Head of caudate nucleus (tissue), 42 donors: ENCODE results near the gene PLEKHG4.

ENCODE experiments used
- DNase-seq, 42 donors: peaks; one replicate each; pipeline versions ENCODE4 v3.0.0 to v3.0.0-alpha.2; 2020 to 2021; ENCODE audit warnings: mixed read lengths in 7 of 42
- intact Hi-C: fragments of 100-400 bp; cut with DNase I; formaldehyde crosslinking; loops from one replicate; pipeline ENCODE4 v1.15.0; 2022

PLEKHG4 gene, protein sequence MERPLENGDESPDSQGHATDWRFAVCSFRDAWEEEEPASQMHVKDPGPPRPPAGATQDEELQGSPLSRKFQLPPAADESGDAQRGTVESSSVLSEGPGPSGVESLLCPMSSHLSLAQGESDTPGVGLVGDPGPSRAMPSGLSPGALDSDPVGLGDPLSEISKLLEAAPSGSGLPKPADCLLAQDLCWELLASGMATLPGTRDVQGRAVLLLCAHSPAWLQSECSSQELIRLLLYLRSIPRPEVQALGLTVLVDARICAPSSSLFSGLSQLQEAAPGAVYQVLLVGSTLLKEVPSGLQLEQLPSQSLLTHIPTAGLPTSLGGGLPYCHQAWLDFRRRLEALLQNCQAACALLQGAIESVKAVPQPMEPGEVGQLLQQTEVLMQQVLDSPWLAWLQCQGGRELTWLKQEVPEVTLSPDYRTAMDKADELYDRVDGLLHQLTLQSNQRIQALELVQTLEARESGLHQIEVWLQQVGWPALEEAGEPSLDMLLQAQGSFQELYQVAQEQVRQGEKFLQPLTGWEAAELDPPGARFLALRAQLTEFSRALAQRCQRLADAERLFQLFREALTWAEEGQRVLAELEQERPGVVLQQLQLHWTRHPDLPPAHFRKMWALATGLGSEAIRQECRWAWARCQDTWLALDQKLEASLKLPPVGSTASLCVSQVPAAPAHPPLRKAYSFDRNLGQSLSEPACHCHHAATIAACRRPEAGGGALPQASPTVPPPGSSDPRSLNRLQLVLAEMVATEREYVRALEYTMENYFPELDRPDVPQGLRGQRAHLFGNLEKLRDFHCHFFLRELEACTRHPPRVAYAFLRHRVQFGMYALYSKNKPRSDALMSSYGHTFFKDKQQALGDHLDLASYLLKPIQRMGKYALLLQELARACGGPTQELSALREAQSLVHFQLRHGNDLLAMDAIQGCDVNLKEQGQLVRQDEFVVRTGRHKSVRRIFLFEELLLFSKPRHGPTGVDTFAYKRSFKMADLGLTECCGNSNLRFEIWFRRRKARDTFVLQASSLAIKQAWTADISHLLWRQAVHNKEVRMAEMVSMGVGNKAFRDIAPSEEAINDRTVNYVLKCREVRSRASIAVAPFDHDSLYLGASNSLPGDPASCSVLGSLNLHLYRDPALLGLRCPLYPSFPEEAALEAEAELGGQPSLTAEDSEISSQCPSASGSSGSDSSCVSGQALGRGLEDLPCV

DNA sequence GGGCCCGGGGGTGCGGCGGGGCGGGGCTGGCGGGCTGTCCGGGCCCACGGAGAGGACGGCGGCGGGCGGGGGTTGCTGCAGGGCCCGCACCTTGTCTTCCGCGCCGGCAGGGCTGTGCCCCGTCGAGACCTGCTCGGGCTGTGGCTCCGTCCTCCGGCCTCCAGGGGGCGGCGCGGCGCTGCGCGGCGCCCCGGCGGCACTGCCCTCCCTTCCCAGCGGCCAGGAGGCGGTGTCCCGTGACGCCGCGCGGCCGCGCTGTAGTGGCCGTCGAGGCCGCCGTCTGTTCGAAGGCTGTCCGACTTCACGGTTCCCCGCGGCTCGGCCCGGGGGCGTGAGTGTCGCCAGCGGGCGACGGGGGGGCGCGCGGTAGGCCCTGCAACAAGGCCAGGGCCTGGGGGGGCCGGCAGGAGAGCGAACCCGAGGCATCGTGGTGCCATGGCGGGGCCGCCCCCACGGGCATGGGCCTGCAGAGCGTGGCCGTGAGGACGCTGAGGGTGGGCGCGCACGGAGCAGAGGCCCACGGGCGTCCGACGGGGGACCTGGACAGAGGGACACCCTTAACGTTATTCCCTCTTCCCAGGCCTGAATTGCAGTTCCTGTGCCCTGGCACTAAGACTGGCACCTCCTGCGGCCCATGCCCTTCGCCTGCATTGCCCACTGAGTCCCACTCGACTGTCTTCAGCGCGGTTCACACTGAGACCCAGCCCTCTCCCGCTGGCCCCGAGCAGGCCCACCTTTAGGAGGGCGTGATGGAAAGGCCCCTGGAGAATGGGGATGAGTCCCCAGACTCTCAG is at the start of gene PLEKHG4:
Gene PLEKHG4 (plus strand): TSS at position 237 of the 794 bp plus-strand sequence. CDS start 513 bp downstream, at position 750.
- intact Hi-C loops, result no loop called here
- DNase-seq, result peak in 38 of 42 donors; percentile 16 to 77 (median 50)

DNA sequence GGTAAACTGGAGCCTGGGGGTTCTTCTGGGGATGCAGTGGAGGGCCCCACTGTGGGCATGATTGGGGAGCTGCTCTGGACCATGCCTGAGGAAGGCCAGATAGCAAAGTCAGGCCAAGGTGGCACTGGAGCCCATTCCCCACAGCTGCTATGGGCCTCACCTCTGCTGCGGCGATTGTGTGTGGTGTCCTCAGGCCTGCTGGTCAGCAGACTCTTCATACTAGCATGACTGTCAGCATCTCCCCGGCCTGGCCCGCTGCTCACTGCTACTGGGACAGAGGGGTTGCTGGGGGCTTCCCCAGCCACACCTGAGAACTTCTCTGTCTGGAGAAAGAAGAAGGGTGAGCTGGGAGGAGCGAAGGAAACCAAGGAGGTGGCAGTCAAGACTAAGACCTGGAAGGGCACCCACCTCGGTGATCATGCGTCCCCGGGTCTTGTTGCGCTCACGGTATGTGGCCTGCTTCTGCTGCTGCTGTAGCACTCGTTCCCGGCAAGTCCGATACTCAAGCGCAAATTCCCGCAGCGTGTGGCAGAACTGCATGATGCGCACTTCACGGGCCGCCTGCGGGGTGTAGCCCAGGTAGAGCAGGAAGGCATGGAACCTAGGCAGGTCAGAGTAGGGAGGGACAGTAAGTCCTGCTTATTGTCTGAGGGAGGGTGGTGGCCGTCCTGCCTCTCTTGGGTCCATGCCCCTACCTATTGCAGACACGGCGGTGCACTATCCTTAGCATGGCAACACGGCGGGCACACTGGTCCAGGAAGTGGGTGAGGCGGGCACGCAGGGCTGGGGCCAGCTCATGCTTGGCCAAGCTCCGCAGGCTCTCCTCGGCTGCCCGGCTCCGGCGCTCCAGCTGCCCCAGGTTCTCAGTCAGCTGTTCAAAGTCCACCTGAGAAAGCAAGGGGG is 49.2 kb upstream of the PLEKHG4 start:
- DNase-seq, result no peak
- intact Hi-C loops, result loop anchor here (5.0 kb wide), 1 partner anchor 38 kb away; the partner anchor contains the start of genes E2F4 and EXOC3L1

DNA sequence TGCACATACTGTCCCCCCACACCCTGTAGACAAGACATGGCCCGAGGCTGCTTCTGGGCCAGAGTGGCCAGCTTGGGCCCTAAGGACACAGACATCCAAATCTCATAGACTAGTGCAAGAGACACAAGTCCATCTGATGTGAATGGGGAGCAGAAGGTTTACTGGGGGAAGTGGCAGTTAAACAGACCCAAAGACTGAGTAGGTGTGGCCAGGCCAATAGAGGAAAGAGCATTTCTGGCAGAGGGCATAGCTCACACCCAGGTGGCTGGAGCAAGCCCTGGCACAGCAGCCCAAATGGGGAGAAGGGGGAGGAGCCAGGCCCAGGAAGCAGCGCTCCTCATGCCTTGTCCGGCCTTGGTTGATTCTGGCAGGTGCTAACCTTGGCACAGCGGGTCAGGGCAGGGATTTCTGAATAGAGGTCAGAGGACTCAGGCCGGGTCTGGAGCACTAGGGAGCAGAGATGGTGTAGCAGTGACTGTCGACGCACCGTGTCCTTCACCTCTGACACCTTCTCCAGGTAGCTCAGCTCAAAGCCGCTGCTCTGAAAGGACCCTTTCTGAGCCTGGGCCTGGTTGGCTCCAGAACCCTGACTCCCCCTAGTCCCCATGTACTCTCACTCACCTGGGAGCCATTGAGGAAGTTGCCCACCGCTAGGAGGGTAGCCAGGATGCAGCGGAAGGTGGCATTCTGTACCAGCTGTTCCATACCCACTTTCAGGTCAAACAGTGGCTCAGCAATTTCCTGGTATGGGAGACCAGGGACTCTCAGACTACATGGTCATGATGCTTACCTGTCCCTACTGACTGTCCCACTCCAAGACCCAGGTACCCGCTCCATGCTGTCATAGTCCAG is 48.3 kb upstream of the PLEKHG4 start:
- DNase-seq, result no peak
- intact Hi-C loops, result no loop called here

DNA sequence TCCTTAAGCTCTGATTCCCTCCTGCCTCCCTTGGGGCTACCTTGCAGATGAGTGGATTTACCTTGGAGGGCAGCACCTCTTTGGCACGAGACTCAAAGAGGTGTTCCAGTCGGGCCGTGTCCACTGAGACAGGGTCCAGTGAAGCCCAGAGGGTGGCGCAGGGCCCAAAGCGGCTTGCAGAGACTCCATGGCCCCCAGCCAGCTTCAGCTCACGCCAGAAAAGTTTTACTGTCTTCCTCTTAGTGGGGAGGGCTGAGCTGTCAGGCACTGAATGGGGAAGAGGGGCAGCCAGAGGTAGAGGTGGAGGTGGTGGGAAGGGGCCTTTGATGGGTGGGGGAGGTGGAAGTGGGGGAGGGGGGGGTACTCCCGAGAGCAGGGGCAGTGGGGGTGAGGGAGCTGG is 45.7 kb upstream of the PLEKHG4 start:
- intact Hi-C loops, result no loop called here
- no peak for DNase-seq

DNA sequence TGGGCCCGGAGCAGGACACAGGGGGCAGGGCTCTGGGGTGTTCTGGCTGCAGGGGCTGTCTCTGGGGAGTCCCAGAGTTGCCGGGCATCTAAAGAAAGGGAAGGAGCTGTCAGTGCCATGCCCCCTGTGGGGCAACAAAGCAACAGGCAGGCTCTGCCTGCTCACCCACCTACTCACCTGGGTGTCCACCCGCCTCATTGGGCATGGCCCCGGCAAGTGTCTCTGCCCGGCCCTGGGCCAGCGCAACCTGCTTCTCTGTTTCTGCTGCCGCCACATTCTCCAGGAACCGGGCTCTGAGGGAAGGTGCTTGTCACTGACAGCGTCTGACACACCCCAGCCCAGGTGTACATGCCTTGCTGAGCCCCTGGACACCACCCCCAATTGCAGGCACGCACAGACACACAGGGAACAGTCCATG is 45.1 kb upstream of the PLEKHG4 start:
- DNase-seq, result no peak
- intact Hi-C loops, result no loop called here

DNA sequence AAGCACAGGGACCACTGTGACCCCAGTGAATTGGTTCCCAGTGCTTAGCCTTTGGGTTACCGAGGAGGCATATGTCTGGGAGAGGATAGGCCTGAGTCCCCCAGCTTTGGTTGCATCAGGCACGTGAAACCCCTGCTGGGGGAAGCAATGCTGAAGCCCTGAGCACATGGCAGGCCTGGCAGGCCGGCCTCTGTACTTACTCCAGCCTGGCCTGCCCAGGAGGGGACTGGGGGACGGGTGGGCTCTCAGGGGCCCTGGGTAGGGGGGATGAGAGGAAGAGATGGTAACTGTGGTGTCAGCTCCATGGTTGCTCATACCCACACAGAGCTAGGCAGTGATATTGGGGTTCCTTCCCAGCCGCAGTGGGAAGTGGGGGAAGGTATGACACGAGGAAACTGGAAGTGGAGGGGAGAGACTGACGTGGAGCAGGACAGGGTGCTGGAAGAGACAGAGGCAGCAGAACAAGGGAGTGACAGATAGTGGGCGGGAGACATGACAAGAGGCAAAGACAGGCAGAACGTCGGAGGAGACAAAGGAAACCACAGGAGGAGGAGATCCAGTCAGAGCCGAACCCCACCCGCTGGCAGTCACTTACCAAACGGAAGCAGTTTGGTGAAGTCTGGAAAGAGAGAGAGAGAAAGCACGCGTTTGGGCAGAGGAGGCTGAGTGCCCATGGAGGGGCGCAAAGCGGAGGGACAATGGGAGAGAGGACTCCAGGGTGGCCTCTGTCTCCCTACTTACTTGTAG is 43.3 kb upstream of the PLEKHG4 start:
- peak in 40 of 42 donors; percentile 43 to 96 (median 73) for DNase-seq
- intact Hi-C loops, result no loop called here

DNA sequence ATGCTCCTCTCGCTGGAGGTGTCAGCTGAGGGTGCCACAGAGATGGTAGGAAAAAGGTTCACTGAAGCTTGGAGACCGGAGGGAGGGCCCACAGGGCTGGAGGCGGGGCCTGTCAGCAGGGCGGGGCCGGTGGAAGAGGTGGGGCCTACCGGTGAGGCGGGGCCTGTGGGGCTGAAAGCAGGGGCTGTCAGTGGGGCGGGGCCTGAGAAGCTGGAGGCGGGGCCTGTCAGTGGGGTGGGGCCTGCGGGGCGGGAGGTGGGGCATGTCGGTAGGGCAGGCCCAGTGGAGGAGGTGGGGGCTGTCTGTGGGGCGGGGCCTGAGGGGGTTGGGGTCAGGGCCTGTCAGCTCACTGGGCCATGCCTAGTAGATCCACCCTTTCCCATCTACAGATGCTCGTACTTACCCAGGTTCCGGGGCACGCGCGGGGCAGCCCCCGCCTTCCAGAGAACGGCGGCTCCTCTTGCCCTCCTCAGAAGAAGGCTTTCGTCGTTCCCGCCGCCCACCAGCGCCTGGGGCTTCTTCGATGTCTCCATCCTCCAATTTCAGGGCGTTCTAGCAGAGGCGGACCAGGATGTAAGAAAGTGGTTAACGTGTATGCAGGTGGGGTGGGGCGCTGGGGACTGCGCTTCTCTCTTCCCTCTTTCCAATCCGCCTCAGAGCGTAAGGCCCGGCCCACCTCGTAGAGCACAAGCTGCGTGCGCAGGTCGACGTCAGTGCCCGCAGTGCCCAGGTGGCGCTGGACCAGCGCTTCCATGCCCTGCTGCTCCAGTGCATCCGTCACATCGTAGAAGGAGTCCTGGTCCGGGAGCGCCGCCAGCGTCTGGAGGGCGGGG is 42.6 kb upstream of the PLEKHG4 start:
- intact Hi-C loops, result no loop called here

DNA sequence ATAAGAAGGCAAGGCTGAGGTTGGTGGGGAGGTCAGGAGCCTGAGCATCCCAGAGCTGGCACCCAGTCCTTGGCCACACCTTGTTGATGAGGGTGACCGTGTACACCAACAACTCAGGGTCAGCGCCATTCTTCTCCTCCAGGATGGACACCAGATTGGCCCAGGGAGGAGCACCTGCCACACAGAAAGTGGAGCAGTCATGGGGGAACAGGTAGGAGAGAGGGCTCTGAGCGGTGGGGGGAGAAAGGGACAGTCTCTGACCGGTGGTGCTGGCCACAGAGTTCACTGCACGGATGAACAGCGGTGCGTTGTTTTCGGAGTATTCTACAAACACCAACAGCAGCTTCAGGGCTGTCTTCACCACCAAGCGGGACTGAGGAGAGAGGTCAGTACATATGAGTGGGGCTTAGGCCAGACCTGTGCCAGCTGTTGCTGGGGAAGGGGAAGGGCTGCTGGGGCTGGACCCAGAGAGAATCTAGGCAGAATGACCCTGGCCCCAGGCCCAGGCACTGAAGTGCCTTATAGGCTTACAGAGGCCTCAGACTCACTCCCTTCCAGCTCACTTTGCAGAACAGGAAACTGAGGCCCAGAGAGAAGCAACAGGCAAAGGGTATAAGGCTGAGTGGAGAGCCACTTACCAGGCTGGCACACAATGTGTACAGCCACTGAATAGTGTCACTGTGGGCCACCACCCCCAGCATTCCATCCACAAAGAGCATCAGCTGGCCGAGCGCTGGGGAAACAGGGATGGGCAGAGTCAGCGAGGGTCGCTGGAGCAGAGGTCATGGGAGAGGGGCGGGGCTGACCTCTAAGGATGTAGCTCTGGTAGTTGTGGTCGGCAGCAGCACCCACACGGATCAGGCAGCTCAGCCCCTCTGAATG is 41.7 kb upstream of the PLEKHG4 start:
- DNase-seq, result no peak
- intact Hi-C loops, result no loop called here

More for the DNA sequence above, 42.6 kb upstream of the PLEKHG4 start:
- peak; percentile 49 to 96 (median 83) for DNase-seq

DNA sequence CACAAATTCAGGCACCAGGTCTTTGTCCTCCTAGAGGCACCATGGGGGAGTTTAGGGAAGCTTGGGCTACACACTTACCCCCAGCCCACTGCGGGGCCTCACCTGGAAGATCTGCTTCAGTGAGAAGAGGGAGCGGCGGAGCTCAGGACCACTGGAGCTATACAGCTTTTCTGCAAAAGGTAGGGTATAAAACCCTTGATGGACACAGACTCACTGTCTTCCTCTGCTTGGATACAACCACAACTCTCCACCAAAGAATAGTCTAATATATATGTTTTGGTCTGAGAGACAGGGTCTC is 41.1 kb upstream of the PLEKHG4 start:
- intact Hi-C loops, result no loop called here
- DNase-seq, result no peak

DNA sequence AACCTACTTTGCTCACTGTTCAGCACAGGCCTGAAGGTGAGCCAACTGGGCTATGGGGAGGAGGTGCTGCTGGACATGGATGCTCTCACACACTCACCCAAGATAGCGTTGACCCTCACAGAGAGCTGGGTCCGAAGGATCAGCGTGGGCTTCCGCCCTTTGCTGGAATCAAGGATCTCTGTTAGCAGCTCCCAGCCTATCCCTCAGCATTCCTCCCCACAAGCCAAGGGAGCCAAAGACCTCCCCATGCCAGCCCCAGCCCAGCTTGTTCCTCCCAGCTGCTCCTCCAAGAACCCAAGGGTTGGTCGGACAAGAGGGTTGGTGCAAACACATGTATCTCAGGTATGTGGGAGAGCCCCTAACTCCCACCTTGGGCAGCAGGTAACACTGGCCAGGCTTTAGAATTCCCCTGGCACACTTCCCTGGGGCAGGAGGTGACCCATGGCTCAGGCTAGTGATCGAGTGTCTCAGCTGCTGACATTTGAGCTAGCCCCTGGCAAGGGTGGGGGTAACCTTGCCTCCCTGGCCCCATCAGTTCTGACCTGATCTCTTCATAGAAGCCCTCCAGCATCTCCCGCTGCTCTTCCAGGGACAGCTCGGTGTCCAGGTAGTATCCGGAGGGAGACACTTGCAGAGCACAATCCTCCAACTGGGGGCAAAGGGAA is 40.4 kb upstream of the PLEKHG4 start:
- no peak for DNase-seq
- intact Hi-C loops, result no loop called here

DNA sequence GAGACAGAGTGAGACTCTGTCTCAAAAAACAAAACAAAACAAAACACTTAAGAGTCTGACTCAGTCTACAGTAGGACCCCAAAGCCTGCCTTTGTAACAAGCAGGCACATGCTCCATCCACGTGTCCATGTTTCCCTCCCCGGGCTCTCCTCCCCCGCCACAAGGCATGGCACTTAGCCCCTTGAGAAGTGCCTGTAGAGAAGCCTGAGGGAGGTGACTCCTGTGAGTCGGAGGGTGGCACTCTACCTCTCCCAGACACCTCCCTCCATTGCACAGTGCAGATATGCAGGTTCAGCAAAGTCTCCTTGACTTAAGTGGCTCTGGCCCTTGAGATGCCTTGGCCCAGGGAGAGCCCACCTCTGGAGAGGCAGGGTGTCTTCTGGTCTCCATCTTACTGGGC is 38.8 kb upstream of the PLEKHG4 start:
- peak in 2 of 42 donors; percentile 18 to 31 for DNase-seq
- intact Hi-C loops, result no loop called here

DNA sequence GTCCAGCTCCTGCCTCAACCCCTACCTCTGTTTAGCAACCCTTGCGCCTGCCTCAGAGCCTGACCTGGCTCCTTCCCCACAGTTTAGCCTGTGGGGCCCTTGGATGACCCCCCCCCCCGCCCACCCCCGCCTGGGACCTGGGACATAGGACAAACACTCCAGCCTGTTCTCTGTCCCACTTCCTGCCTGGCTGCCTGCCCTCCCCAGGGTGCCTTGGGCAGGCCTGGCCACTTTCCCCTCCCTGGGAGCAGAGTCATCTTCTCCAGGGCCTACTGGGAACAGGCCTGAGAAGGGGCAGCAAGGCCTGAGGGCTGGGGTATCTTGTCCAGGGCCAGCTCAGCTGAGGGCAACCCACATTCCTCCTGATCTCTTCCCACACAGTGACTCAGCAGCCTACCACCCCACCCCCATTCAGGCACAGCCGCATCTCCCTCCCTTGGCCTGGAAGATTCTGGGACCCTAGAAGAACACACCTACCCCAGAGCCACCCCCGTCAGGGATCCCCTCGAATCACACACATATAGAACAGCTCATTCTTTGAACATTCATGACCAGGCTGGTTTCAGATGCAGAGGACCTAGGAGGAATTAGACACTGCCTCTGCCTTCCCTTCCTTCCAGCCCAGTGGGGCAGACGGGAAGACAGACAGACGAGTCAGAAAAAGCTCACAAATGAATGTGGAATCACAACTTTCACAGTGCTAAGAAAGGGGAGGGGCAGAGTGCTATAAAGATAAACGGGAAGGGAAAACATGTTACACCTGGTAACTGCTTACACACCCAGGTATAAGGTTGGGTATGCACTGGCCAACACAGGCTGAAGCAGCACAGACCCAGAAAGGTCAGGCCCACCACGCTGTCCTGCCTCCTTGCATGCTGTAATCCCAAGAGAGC is 38.1 kb upstream of the PLEKHG4 start:
- DNase-seq, result peak in 15 of 42 donors; percentile 20 to 68 (median 40)
- intact Hi-C loops, result no loop called here
